ENCODE data around the gene UTP11. TPM values are rescaled to one million over a fixed set of nuclear protein-coding genes. Genes with fewer than 3 reads are reported as not detected.

Gene UTP11
- total and polyA plus RNA-seq, 2 experiments from 2014 or later = 37.1 to 51.0 TPM

GRCh38 chr1:38068220-38068979 is 55.9 kb downstream of the UTP11 start:
- no peaks in the 10 kb centered on the region for H3K79me2 ChIP-seq (ENCODE audit: insufficient read depth)
- no peaks in the 10 kb centered on the region for H3F3A ChIP-seq (ENCODE audit: insufficient read depth)
- TF ChIP-seq EZH2 (IDR thresholded peaks at IDR 0.05; ENCODE audit: insufficient read depth, poor library complexity, severe bottlenecking) (no peak), EZH2phosphoT487 (IDR thresholded peaks at IDR 0.05; ENCODE audit: insufficient read depth, low read depth) (no peak)
- peaks cover 40% of the 10 kb centered on the region for H3K27me3 ChIP-seq (replicated peaks; ENCODE audit: insufficient read depth)
- H3K9ac ChIP-seq = no peak overlapping the region
- no peaks in the 10 kb centered on the region for H3K9me2 ChIP-seq (ENCODE audit: insufficient read depth)
- H2AFZ ChIP-seq = no peak overlapping the region
- DNase-seq = no peak
- 33% methylated on average over 14 of the region's 14 CpGs for WGBS, 2 experiments (ENCODE audit: low coverage in 1 of 2, low lambda C conversion rate in 2 of 2, missing lambda C conversion rate in 2 of 2)
- H3K4me3 ChIP-seq = no peak overlapping the region
- H3K4me2 ChIP-seq (ENCODE audit: unreplicated experiment) = no peak overlapping the region
- no peak overlapping the region for H3K27ac ChIP-seq
- no peaks in the 10 kb centered on the region for H3K9me3 ChIP-seq (ENCODE audit: low read depth)
- no peaks in the 10 kb centered on the region for H4K20me1 ChIP-seq (ENCODE audit: insufficient read depth)
- no peaks in the 10 kb centered on the region for H3K36me3 ChIP-seq (ENCODE audit: low read depth)
- peaks cover 7% of the 10 kb centered on the region for H3K4me1 ChIP-seq (ENCODE audit: insufficient read depth)
- in situ Hi-C loops (cut with MboI) = no loop called here

- Histone ChIP-seq H3K9ac (no peak overlapping the region), H3K27ac (no peak overlapping the region), H3K4me3 (no peak overlapping the region), H3K4me1 (ENCODE audit: insufficient read depth) (peaks cover 7% of the 10 kb centered on the region), H3K9me3 (ENCODE audit: low read depth) (no peaks in the 10 kb centered on the region), H3F3A (ENCODE audit: insufficient read depth) (no peaks in the 10 kb centered on the region), H2AFZ (no peak overlapping the region), H4K20me1 (ENCODE audit: insufficient read depth) (no peaks in the 10 kb centered on the region), H3K4me2 (ENCODE audit: unreplicated experiment) (no peak overlapping the region), H3K27me3 (replicated peaks; ENCODE audit: insufficient read depth) (peaks cover 43% of the 10 kb centered on the region), H3K79me2 (ENCODE audit: insufficient read depth) (no peaks in the 10 kb centered on the region), H3K9me2 (ENCODE audit: insufficient read depth) (no peaks in the 10 kb centered on the region), H3K36me3 (ENCODE audit: low read depth) (no peaks in the 10 kb centered on the region)
- no peak for DNase-seq
- TF ChIP-seq EZH2phosphoT487 (IDR thresholded peaks at IDR 0.05; ENCODE audit: insufficient read depth, low read depth) (no peak), EZH2 (IDR thresholded peaks at IDR 0.05; ENCODE audit: insufficient read depth, poor library complexity, severe bottlenecking) (no peak)
- in situ Hi-C loops (cut with MboI) = no loop called here
- WGBS, 2 experiments (ENCODE audit: low coverage in 1 of 2, low lambda C conversion rate in 2 of 2, missing lambda C conversion rate in 2 of 2) = 32 to 74% methylated on average over 3 of the region's 3 CpGs
Measured at GRCh38 chr1:38068980-38069340, 56.4 kb downstream of the UTP11 start.

- in situ Hi-C loops (cut with MboI) = no loop called here
- H3K27ac ChIP-seq = no peak overlapping the region
- WGBS, 2 experiments (ENCODE audit: low coverage in 1 of 2, low lambda C conversion rate in 2 of 2, missing lambda C conversion rate in 2 of 2) = 10% methylated on average over 10 of the region's 10 CpGs
Measured at GRCh38 chr1:38071312-38072256, 59.0 kb downstream of the UTP11 start.

GRCh38 chr1:38072858-38073257 is 60.3 kb downstream of the UTP11 start:
- in situ Hi-C loops (cut with MboI) = no loop called here
- H3K9ac ChIP-seq = no peak overlapping the region
- no peak for DNase-seq
- H2AFZ ChIP-seq = no peak overlapping the region
- H3K27me3 ChIP-seq (replicated peaks; ENCODE audit: insufficient read depth) = peaks cover 40% of the 10 kb centered on the region
- no peaks in the 10 kb centered on the region for H4K20me1 ChIP-seq (ENCODE audit: insufficient read depth)
- H3K79me2 ChIP-seq (ENCODE audit: insufficient read depth) = no peaks in the 10 kb centered on the region
- no peaks in the 10 kb centered on the region for H3K4me1 ChIP-seq (ENCODE audit: insufficient read depth)
- H3K4me3 ChIP-seq = no peak overlapping the region
- no peaks in the 10 kb centered on the region for H3F3A ChIP-seq (ENCODE audit: insufficient read depth)
- WGBS, 2 experiments (ENCODE audit: low coverage in 1 of 2, low lambda C conversion rate in 2 of 2, missing lambda C conversion rate in 2 of 2) = 0 to 6% methylated on average over 2 of the region's 2 CpGs
- H3K9me3 ChIP-seq (ENCODE audit: low read depth) = no peaks in the 10 kb centered on the region
- TF ChIP-seq EZH2phosphoT487 (IDR thresholded peaks at IDR 0.05; ENCODE audit: insufficient read depth, low read depth) (no peak), EZH2 (IDR thresholded peaks at IDR 0.05; ENCODE audit: insufficient read depth, poor library complexity, severe bottlenecking) (no peak)
- no peak overlapping the region for H3K4me2 ChIP-seq (ENCODE audit: unreplicated experiment)
- no peak overlapping the region for H3K27ac ChIP-seq
- H3K36me3 ChIP-seq (ENCODE audit: low read depth) = no peaks in the 10 kb centered on the region
- no peaks in the 10 kb centered on the region for H3K9me2 ChIP-seq (ENCODE audit: insufficient read depth)

More at GRCh38 chr1:38071312-38072256, 59.0 kb downstream of the UTP11 start:
- no peak overlapping the region for H3K4me2 ChIP-seq (ENCODE audit: unreplicated experiment)
- H3K4me1 ChIP-seq (ENCODE audit: insufficient read depth) = no peaks in the 10 kb centered on the region
- H3K9me3 ChIP-seq (ENCODE audit: low read depth) = no peaks in the 10 kb centered on the region
- H4K20me1 ChIP-seq (ENCODE audit: insufficient read depth) = no peaks in the 10 kb centered on the region
- no peak overlapping the region for H3K9ac ChIP-seq
- no peaks in the 10 kb centered on the region for H3F3A ChIP-seq (ENCODE audit: insufficient read depth)
- no peaks in the 10 kb centered on the region for H3K79me2 ChIP-seq (ENCODE audit: insufficient read depth)
- no peaks in the 10 kb centered on the region for H3K9me2 ChIP-seq (ENCODE audit: insufficient read depth)
- H3K27me3 ChIP-seq (replicated peaks; ENCODE audit: insufficient read depth) = peaks cover 52% of the 10 kb centered on the region
- H3K36me3 ChIP-seq (ENCODE audit: low read depth) = no peaks in the 10 kb centered on the region
- DNase-seq = peak; percentile 63
- no peak overlapping the region for H2AFZ ChIP-seq
- no peak for TF ChIP-seq EZH2 (IDR thresholded peaks at IDR 0.05; ENCODE audit: insufficient read depth, poor library complexity, severe bottlenecking)
- no peak for TF ChIP-seq EZH2phosphoT487 (IDR thresholded peaks at IDR 0.05; ENCODE audit: insufficient read depth, low read depth)
- H3K4me3 ChIP-seq = no peak overlapping the region

Measured in GM23248 (cell line).